DND-41 (cell line): ENCODE measurements around the gene EDN2.

Experiments
- ATAC-seq: fragments of 200-7000 bp; cut with Tn5 transposase; 3 replicates; pipeline ENCODE4 v1.9.1; 2021; ENCODE audit warnings: low read depth; ENCODE audit not compliant: insufficient read depth
- DNase-seq: peaks from one replicate; pipeline ENCODE4 v3.0.0-alpha.2; 2020
- H2AFZ ChIP-seq: 2 replicates; pipeline ENCODE4 v1.6.0; 2012; ENCODE audit warnings: low read depth, low read length
- H3K27ac ChIP-seq: 2 replicates; pipeline ENCODE4 v1.5.1; 2012; ENCODE audit warnings: low read length, inconsistent platforms
- H3K27me3 ChIP-seq: fragments of 200-600 bp; sonication (generic); 2 replicates; pipeline ENCODE4 v1.6.0; 2012; ENCODE audit warnings: low read length, mild to moderate bottlenecking, inconsistent platforms; ENCODE audit not compliant: insufficient read depth, poor library complexity
- H3K36me3 ChIP-seq: 2 replicates; pipeline ENCODE4 v1.5.1; 2012; ENCODE audit warnings: low read length, inconsistent platforms; ENCODE audit not compliant: insufficient read depth
- H3K4me1 ChIP-seq: 2 replicates; pipeline ENCODE4 v1.5.1; 2012; ENCODE audit warnings: mild to moderate bottlenecking, low read length; ENCODE audit not compliant: insufficient read depth
- H3K4me2 ChIP-seq: 2 replicates; pipeline ENCODE4 v1.6.0; 2012; ENCODE audit warnings: mild to moderate bottlenecking, moderate library complexity, low read length, inconsistent platforms; ENCODE audit not compliant: insufficient read depth
- H3K4me3 ChIP-seq, 2 experiments: fragments of 200-600 bp in 1 of 2; shearing (Covaris generic) in 1 of 2; 2 replicates each; pipeline ENCODE4 v1.5.1; 2012 to 2016; ENCODE audit warnings: inconsistent platforms in 2 of 2, low read length in 2 of 2, mild to moderate bottlenecking in 2 of 2, low read depth in 1 of 2, moderate library complexity in 1 of 2
- H3K79me2 ChIP-seq: 2 replicates; pipeline ENCODE4 v1.6.0; 2012; ENCODE audit warnings: low read length, inconsistent platforms; ENCODE audit not compliant: insufficient read depth
- H3K9ac ChIP-seq: 2 replicates; pipeline ENCODE4 v1.6.0; 2012; ENCODE audit warnings: low read depth, mild to moderate bottlenecking, inconsistent platforms, low read length, moderate library complexity
- H3K9me3 ChIP-seq: 2 replicates; pipeline ENCODE4 v1.5.1; 2012; ENCODE audit warnings: low read length, moderate library complexity, mild to moderate bottlenecking, inconsistent platforms; ENCODE audit not compliant: insufficient read depth, severe bottlenecking
- H4K20me1 ChIP-seq: 2 replicates; pipeline ENCODE4 v1.6.0; 2012; ENCODE audit warnings: low read length; ENCODE audit not compliant: insufficient read depth
- CTCF ChIP-seq: IDR thresholded peaks from 2 replicates; pipeline ENCODE4 v1.5.1; 2012; ENCODE audit warnings: borderline replicate concordance, low read length, moderate library complexity, mild to moderate bottlenecking; ENCODE audit not compliant: poor library complexity, severe bottlenecking; ENCODE audit errors: extremely low read depth
- EZH2 ChIP-seq: IDR thresholded peaks from 3 replicates; pipeline ENCODE4 v1.6.1; 2012; ENCODE audit warnings: borderline replicate concordance, low read depth, mild to moderate bottlenecking, moderate library complexity, low read length, inconsistent platforms; ENCODE audit not compliant: severe bottlenecking

EDN2 gene

GRCh38 chr1:41434748-41435449, 49.6 kb downstream of the EDN2 start:
- no peak overlapping the region for H2AFZ ChIP-seq
- no peak overlapping the region for H3K27ac ChIP-seq
- no peaks in the 10 kb centered on the region for H3K36me3 ChIP-seq
- DNase-seq: no peak
- H4K20me1 ChIP-seq: peaks cover 9% of the 10 kb centered on the region
- H3K9ac ChIP-seq: no peak overlapping the region
- no peaks in the 10 kb centered on the region for H3K79me2 ChIP-seq
- H3K4me1 ChIP-seq: no peaks in the 10 kb centered on the region
- H3K27me3 ChIP-seq: peaks cover 37% of the 10 kb centered on the region
- H3K4me2 ChIP-seq: no peak overlapping the region
- H3K9me3 ChIP-seq: no peaks in the 10 kb centered on the region
- ATAC-seq: no peak
- H3K4me3 ChIP-seq: no peak overlapping the region
- TF ChIP-seq EZH2: no peak
- TF ChIP-seq CTCF: no peak

GRCh38 chr1:41434306-41434705, 50.2 kb downstream of the EDN2 start:
- Histone ChIP-seq H3K9me3 (no peaks in the 10 kb centered on the region), H3K79me2 (no peaks in the 10 kb centered on the region), H3K4me3 (no peak overlapping the region), H4K20me1 (peaks cover 9% of the 10 kb centered on the region), H3K4me2 (no peak overlapping the region), H3K27me3 (peaks cover 37% of the 10 kb centered on the region), H3K9ac (no peak overlapping the region), H3K4me1 (no peaks in the 10 kb centered on the region), H3K27ac (no peak overlapping the region), H2AFZ (no peak overlapping the region), H3K36me3 (no peaks in the 10 kb centered on the region)
- no peak for DNase-seq
- TF ChIP-seq CTCF: no peak
- no peak for TF ChIP-seq EZH2
- no peak for ATAC-seq

GRCh38 chr1:41433501-41433900, 51.0 kb downstream of the EDN2 start:
- no peaks in the 10 kb centered on the region for H3K79me2 ChIP-seq
- H3K4me3 ChIP-seq: no peak overlapping the region
- no peak overlapping the region for H3K4me2 ChIP-seq
- H3K36me3 ChIP-seq: no peaks in the 10 kb centered on the region
- peaks cover 37% of the 10 kb centered on the region for H3K27me3 ChIP-seq
- H3K4me1 ChIP-seq: no peaks in the 10 kb centered on the region
- no peak overlapping the region for H3K9ac ChIP-seq
- H4K20me1 ChIP-seq: peaks cover 9% of the 10 kb centered on the region
- ATAC-seq (no peak), DNase-seq (no peak)
- no peak overlapping the region for H3K27ac ChIP-seq
- no peak for TF ChIP-seq EZH2
- TF ChIP-seq CTCF: no peak
- no peaks in the 10 kb centered on the region for H3K9me3 ChIP-seq
- no peak overlapping the region for H2AFZ ChIP-seq
